Smooth muscle cell (in vitro differentiated cells): ENCODE measurements around the gene EIF3F. TPM values are rescaled to one million over a fixed set of nuclear protein-coding genes. Genes with fewer than 3 reads are reported as not detected.

ENCODE experiments used
- DNase-seq: peaks from one replicate; lab custom pipeline; 2025; ENCODE audit not compliant: unreplicated experiment; lab: John Stamatoyannopoulos, UW
- H2AFZ ChIP-seq: fragments of 200-600 bp; sonication (generic); 2 replicates; pipeline ENCODE4 v1.6.0; 2016; ENCODE audit warnings: antibody characterized with exemption, low read depth, mild to moderate bottlenecking
- H3F3A ChIP-seq: fragments of 200-600 bp; sonication (generic); 2 replicates; pipeline ENCODE4 v1.6.0; 2017; ENCODE audit warnings: antibody characterized with exemption, low read depth
- H3K27ac ChIP-seq: fragments of 200-600 bp; sonication (generic); 2 replicates; pipeline ENCODE4 v1.5.1; 2016; ENCODE audit warnings: low read depth, mild to moderate bottlenecking
- H3K27me3 ChIP-seq: fragments of 200-600 bp; sonication (generic); 2 replicates; pipeline ENCODE4 v1.6.1; 2016; ENCODE audit warnings: low read depth, mild to moderate bottlenecking
- H3K36me3 ChIP-seq: fragments of 200-600 bp; sonication (generic); 2 replicates; pipeline ENCODE4 v1.5.1; 2016; ENCODE audit warnings: low read depth
- H3K4me1 ChIP-seq: fragments of 200-600 bp; sonication (generic); 2 replicates; pipeline ENCODE4 v1.5.1; 2016; ENCODE audit warnings: low read depth
- H3K4me2 ChIP-seq: fragments of 200-600 bp; sonication (generic); 2 replicates; pipeline ENCODE4 v1.6.0; 2016; ENCODE audit warnings: mild to moderate bottlenecking
- H3K4me3 ChIP-seq: fragments of 200-600 bp; sonication (generic); 2 replicates; pipeline ENCODE4 v1.5.1; 2016; ENCODE audit warnings: mild to moderate bottlenecking
- H3K79me2 ChIP-seq: fragments of 200-600 bp; sonication (generic); 2 replicates; pipeline ENCODE4 v1.6.0; 2016; ENCODE audit warnings: low read depth, mild to moderate bottlenecking
- H3K9ac ChIP-seq: fragments of 200-600 bp; sonication (generic); 2 replicates; pipeline ENCODE4 v1.6.0; 2016; ENCODE audit warnings: low read depth
- H3K9me3 ChIP-seq: fragments of 200-600 bp; sonication (generic); replicated peaks from 2 replicates; pipeline ENCODE4 v1.5.1; 2016; ENCODE audit warnings: low read depth
- H4K20me1 ChIP-seq: fragments of 200-600 bp; sonication (generic); 2 replicates; pipeline ENCODE4 v1.6.0; 2016; ENCODE audit warnings: low read depth
- WGBS: methylation state at CpG from one replicate; pipeline ENCODE4 v1.1.7; 2016; ENCODE audit warnings: low lambda C conversion rate; 5-methylcytosine and 5-hydroxymethylcytosine counted together
- polyA plus RNA-seq: library from polyadenylated mRNA; unstranded; fragments of >200 nt; fragmentation: Nextera tagmentation; extraction: Ambion mirVana; gene quantifications from 2 replicates; pipeline ENCODE4 v1.2.1, GENCODE V29; 2016
- total RNA-seq: library from RNA; depleted of rRNA; stranded (reverse); fragments of >200 nt; gene quantifications from 2 replicates; pipeline ENCODE4 v1.2.3, GENCODE V29; 2014
- TF ChIP-seq, protein P1 (sequence below): fragments of 200-600 bp; sonication (generic); IDR thresholded peaks from 2 replicates; pipeline ENCODE4 v1.5.1; 2017; ENCODE audit warnings: borderline replicate concordance, mild to moderate bottlenecking, antibody characterized with exemption; ENCODE audit not compliant: insufficient read depth, poor library complexity, severe bottlenecking

EIF3F gene
- total and polyA plus RNA-seq, 2 experiments from 2014 or later = 148 to 199 TPM

DNA sequence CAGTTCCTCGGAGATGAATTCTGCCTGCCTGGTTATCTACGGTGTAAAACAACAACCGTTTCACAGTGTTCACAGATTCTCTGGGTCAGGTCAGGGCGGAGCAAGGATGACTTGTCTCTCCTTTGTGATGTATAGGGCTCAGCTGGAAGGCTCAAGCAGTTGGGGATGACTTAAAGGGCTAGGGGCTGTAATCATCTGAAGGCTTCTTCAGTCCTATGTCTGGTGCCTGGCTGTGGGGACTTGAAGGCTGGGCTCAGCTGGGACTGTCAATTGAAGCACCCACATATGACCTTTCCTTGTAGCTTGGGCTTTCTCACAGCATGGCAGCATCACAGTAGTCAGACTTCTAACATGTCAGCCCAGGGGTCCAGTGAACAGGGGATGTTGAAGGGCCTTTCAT, 29.3 kb downstream of the EIF3F start:
- 17% methylated on average over 4 of the region's 4 CpGs for WGBS
- no peak for DNase-seq
- no peaks in the 10 kb centered on the region for H3K9me3 ChIP-seq
- peaks cover 5% of the 10 kb centered on the region for H3F3A ChIP-seq
- peaks cover 11% of the 10 kb centered on the region for H3K4me1 ChIP-seq
- H3K4me3 ChIP-seq = no peak overlapping the region
- peak overlapping the region; percentile 6 for H3K4me2 ChIP-seq
- no peaks in the 10 kb centered on the region for H4K20me1 ChIP-seq
- H3K9ac ChIP-seq = no peak overlapping the region
- TF ChIP-seq, protein P1, sequence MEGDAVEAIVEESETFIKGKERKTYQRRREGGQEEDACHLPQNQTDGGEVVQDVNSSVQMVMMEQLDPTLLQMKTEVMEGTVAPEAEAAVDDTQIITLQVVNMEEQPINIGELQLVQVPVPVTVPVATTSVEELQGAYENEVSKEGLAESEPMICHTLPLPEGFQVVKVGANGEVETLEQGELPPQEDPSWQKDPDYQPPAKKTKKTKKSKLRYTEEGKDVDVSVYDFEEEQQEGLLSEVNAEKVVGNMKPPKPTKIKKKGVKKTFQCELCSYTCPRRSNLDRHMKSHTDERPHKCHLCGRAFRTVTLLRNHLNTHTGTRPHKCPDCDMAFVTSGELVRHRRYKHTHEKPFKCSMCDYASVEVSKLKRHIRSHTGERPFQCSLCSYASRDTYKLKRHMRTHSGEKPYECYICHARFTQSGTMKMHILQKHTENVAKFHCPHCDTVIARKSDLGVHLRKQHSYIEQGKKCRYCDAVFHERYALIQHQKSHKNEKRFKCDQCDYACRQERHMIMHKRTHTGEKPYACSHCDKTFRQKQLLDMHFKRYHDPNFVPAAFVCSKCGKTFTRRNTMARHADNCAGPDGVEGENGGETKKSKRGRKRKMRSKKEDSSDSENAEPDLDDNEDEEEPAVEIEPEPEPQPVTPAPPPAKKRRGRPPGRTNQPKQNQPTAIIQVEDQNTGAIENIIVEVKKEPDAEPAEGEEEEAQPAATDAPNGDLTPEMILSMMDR = no peak
- H3K79me2 ChIP-seq = no peaks in the 10 kb centered on the region
- no peaks in the 10 kb centered on the region for H3K36me3 ChIP-seq
- H3K27me3 ChIP-seq = peaks cover 44% of the 10 kb centered on the region
- H2AFZ ChIP-seq = no peak overlapping the region
- peak overlapping the region; percentile 1 for H3K27ac ChIP-seq

DNA sequence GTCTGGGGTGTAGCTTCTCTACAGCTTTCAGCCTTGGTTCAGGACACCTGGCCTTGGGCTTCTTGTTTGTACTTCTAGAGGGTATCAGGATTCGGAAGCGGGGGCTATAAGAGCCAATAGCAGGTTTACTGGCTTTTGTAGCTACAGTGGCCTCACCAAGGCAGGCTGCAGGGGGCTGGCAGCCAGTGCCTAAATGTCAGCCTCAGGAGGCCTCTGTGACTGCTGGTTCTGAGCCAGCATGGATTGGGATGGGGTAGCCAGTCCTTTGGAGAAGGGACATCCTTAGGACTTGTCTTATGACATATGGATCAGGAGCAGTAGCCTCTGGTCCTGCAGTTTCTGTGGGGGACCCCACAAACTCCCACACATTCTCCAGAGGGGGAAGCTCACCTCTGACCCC, 29.9 kb downstream of the EIF3F start:
- no peak overlapping the region for H3K27ac ChIP-seq
- DNase-seq = no peak
- 94% methylated on average over 2 of the region's 2 CpGs for WGBS

DNA sequence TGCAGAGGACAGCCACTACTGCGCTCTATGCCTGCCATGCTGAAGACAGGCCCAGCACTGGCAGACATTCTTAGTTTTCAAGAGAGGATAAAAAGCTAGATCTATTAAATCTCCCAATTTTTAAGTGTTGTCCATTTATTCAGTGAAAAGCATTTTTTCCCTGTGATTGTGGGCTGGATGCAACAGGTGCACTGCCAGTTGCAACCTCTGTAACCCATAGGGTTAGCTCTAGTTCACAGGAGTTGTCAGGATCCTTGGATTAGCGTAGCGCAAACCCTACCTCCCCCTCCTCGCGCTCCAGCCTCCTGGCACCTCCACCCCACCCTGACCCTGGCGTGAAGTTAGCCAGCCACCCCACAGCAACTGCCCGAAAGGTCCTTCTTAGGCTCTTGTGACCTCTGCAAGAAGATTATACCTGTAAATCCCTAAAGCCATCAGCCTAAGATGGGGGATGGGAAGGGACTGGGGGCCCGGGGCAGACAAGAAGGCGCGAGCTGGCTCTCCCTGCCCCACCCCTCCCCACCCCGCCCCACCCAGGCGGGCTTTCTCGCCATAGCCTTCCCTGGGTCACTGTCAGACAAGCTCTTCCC, 30.9 kb downstream of the EIF3F start:
- H3K27me3 ChIP-seq = peaks cover 54% of the 10 kb centered on the region
- H3K9me3 ChIP-seq = no peaks in the 10 kb centered on the region
- no peak overlapping the region for H3K9ac ChIP-seq
- no peak overlapping the region for H3K27ac ChIP-seq
- no peak overlapping the region for H3K4me3 ChIP-seq
- H3K4me2 ChIP-seq = peak overlapping the region; percentile 99
- TF ChIP-seq, protein P1 = no peak
- peaks cover 11% of the 10 kb centered on the region for H3K4me1 ChIP-seq
- H3K36me3 ChIP-seq = no peaks in the 10 kb centered on the region
- no peaks in the 10 kb centered on the region for H3K79me2 ChIP-seq
- 51% methylated on average over 12 of the region's 13 CpGs for WGBS
- no peak overlapping the region for H2AFZ ChIP-seq
- no peaks in the 10 kb centered on the region for H3F3A ChIP-seq
- no peak for DNase-seq
- H4K20me1 ChIP-seq = no peaks in the 10 kb centered on the region

More for the DNA sequence above, 29.9 kb downstream of the EIF3F start:
- H3K4me1 ChIP-seq = peaks cover 11% of the 10 kb centered on the region
- no peaks in the 10 kb centered on the region for H3K79me2 ChIP-seq
- no peak overlapping the region for H2AFZ ChIP-seq
- H3K4me3 ChIP-seq = no peak overlapping the region
- H3K36me3 ChIP-seq = no peaks in the 10 kb centered on the region
- H3K4me2 ChIP-seq = no peak overlapping the region
- H4K20me1 ChIP-seq = no peaks in the 10 kb centered on the region
- TF ChIP-seq, protein P1 = no peak
- H3K9ac ChIP-seq = no peak overlapping the region
- H3K9me3 ChIP-seq = no peaks in the 10 kb centered on the region
- peaks cover 5% of the 10 kb centered on the region for H3F3A ChIP-seq
- H3K27me3 ChIP-seq = peaks cover 50% of the 10 kb centered on the region
